Measurements from ENCODE around the gene MTG2. TPM values are rescaled to one million over a fixed set of nuclear protein-coding genes. Genes with fewer than 3 reads are reported as not detected.

MTG2 gene, protein sequence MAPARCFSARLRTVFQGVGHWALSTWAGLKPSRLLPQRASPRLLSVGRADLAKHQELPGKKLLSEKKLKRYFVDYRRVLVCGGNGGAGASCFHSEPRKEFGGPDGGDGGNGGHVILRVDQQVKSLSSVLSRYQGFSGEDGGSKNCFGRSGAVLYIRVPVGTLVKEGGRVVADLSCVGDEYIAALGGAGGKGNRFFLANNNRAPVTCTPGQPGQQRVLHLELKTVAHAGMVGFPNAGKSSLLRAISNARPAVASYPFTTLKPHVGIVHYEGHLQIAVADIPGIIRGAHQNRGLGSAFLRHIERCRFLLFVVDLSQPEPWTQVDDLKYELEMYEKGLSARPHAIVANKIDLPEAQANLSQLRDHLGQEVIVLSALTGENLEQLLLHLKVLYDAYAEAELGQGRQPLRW
- total RNA-seq (2014; rRNA removed; shearing (Covaris generic)) = 30.0 and 42.6 TPM in 2 replicates

GRCh38 chr20:62182469-62183425 is at the start of gene MTG2:
MTG2 (plus strand) TSS chr20:62183028; CDS start chr20:62193421, 10,393 bp downstream.

GRCh38 chr20:62143081-62143956 is 39.5 kb upstream of the MTG2 start, which contains the start of the genes PSMA7 and SS18L1:
PSMA7 (minus strand) TSS chr20:62143394; CDS start chr20:62143303, 91 bp downstream.
SS18L1 (plus strand) TSS chr20:62143769; CDS start chr20:62143821, 52 bp downstream.

DNA sequence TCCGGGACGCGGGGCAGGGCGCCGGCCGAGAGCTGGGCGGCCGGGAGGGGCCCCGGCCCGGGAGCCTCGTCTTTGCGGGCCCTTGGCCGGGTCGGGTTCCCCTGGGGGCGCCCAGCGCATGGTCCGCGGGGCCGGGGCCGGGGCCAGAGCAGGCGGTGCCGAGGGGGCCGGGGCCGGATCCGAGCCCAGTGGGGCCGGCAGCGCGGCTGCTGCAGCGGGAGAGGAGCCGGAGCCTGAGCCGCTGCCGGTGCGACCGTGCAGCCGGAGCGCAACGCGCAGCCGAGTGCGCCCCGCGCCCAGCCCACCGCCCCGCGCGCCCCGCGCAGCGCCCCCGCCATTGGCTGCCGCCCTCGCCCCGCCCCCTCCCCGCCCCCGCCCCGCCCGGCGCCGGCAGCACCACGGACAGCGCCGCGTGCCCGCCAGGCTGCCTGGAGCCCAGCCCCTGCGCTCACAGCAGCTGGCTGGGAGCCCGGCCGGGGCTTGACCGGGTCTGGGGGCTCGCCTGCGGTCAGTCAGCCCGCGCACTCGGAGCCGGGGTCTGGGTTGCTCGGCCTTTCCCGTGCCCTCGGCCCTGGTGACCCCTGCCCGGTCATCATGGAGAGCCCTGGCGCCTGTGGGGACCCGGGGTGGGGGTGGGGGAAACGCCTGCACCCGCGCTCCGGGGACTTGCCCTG is 37.3 kb downstream of the MTG2 start, which contains the start of gene HRH3:
Gene HRH3, minus strand, starts transcription at position 287 of the 674 bp plus-strand sequence. CDS start 308 bp downstream, outside the sequence.

GRCh38 chr20:62237801-62238568 is 55.2 kb downstream of the MTG2 start, which contains the start of gene OSBPL2:
OSBPL2 (plus strand) TSS chr20:62238521; CDS start chr20:62256185, 17,664 bp downstream.

Other genes starting within 250 kb of the MTG2 start
- gene TAF4, start 117.1 kb upstream of the MTG2 start, total RNA-seq (2014; rRNA removed; shearing (Covaris generic)) = 6.8 and 7.1 TPM in 2 replicates
- gene LSM14B, start 60.6 kb upstream of the MTG2 start, total RNA-seq (2014; rRNA removed; shearing (Covaris generic)) = 38.4 and 40.3 TPM in 2 replicates
- 611 and 634 TPM in 2 replicates for gene PSMA7, start 39.6 kb upstream of the MTG2 start, total RNA-seq (2014; rRNA removed; shearing (Covaris generic))
- gene SS18L1, start 39.3 kb upstream of the MTG2 start, total RNA-seq (2014; rRNA removed; shearing (Covaris generic)) = 14.5 and 23.7 TPM in 2 replicates
- gene HRH3, start 37.2 kb downstream of the MTG2 start, total RNA-seq (2014; rRNA removed; shearing (Covaris generic)) = not detected in 2 replicates
- 15.9 and 18.7 TPM in 2 replicates for gene OSBPL2, start 55.5 kb downstream of the MTG2 start, total RNA-seq (2014; rRNA removed; shearing (Covaris generic))
- 276 and 286 TPM in 2 replicates for gene ADRM1, start 120.0 kb downstream of the MTG2 start, total RNA-seq (2014; rRNA removed; shearing (Covaris generic))
- 43.2 and 54.2 TPM in 2 replicates for gene LAMA5, start 184.3 kb downstream of the MTG2 start, total RNA-seq (2014; rRNA removed; shearing (Covaris generic))
- 2,047 and 2,469 TPM in 2 replicates for gene RPS21, start 204.1 kb downstream of the MTG2 start, total RNA-seq (2014; rRNA removed; shearing (Covaris generic))
- gene CABLES2, start 224.3 kb downstream of the MTG2 start, total RNA-seq (2014; rRNA removed; shearing (Covaris generic)) = 2.2 and 4.0 TPM in 2 replicates
- gene RBBP8NL, start 244.5 kb downstream of the MTG2 start, total RNA-seq (2014; rRNA removed; shearing (Covaris generic)) = 0.03 TPM in 1 of 2 replicates, not detected in the other

All from A375 (cell line).